ENCODE measurements around the gene ANGEL1. TPM values are rescaled to one million over a fixed set of nuclear protein-coding genes. Genes with fewer than 3 reads are reported as not detected.

The ANGEL1 gene
- total RNA-seq, 1 experiment from 2014 or later = 23.0 TPM

DNA sequence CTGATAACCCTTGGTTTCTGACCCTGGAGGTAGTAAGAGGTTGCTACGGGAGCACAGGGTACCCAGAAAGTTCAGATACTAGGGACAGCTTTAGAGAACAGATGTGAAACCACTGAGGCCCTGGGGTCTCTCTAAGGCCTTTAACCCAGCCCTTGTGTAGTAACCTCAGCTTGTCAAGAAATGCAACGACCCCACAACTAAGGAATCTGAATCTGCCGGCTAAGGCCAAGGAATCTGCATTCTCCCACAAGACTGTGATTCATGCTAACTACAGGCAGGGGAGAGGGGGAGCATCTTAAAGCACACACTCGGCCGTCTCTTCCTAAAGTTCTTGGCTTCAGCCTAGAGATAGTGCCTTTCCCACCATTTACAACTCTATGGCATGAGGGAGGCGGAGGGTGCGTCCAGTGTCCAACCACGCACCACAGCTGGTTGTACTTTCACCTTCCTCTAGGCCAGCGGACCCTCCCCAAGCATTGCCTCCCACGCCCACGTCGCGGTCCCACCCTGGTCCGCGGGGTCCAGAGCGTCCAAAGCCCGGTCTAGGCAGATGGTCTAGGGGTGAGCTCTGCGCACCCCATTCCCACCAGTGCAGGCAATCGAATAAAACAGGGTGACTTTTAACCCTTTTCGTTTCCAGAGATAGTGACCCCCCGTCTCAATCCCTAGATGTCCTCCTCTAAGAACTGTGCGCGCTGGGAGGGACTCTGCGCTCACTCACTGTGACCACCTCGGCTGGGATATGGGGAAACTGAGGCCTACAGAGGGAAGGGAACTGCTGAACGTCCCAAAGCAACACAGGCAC is 52.1 kb downstream of the ANGEL1 start:
- Histone ChIP-seq H3K9me3 (no peaks in the 10 kb centered on the region), H3K27me3 (replicated peaks; ENCODE audit: control insufficient read depth, insufficient read depth, low read length) (peaks cover 5% of the 10 kb centered on the region), H3K36me3 (ENCODE audit: control insufficient read depth, insufficient read depth, low read length) (no peaks in the 10 kb centered on the region), H3K4me3 (ENCODE audit: low read depth, low read length) (peak overlapping the region; percentile 54), H3K4me1 (peaks cover 10% of the 10 kb centered on the region; the same call in 1 of the 2 replicates)
- ChIA-PET POLR2A (interaction anchor here (0.5 kb wide), 1 partner anchor 51 kb away, joined by 3 read pairs; no protein-coding TSS in a partner anchor), CTCF (interaction anchor here (1.2 kb wide), 1 partner anchor 10 kb away, joined by 3 read pairs; no protein-coding TSS in a partner anchor)
- intact Hi-C loops (cut with micrococcal nuclease; ENCODE audit: unreplicated experiment) = no loop called here
- no peaks in the 10 kb centered on the region for H3K9me3 Mint-ChIP-seq (ENCODE audit: unreplicated experiment)
- H3K4me1 Mint-ChIP-seq (ENCODE audit: low read depth, unreplicated experiment) = no peaks in the 10 kb centered on the region
- no peak for TF ChIP-seq CTCF (IDR thresholded peaks at IDR 0.05; ENCODE audit: insufficient read depth in 1 of 2, low read depth in 1 of 2, low read length in 1 of 2, severe bottlenecking in 1 of 2, unreplicated experiment in 1 of 2)
- H3K27me3 Mint-ChIP-seq (ENCODE audit: insufficient read depth, unreplicated experiment) = peaks cover 38% of the 10 kb centered on the region
- H3K4me3 Mint-ChIP-seq (ENCODE audit: unreplicated experiment) = peak overlapping the region; percentile 69
- no peak overlapping the region for H3K27ac Mint-ChIP-seq (ENCODE audit: unreplicated experiment)
- no peaks in the 10 kb centered on the region for H3K36me3 Mint-ChIP-seq (ENCODE audit: insufficient read depth, unreplicated experiment)
- no TSS peak for BruUV-seq (replicated peaks)
- DNase-seq = no peak

- peaks cover 38% of the 10 kb centered on the region for H3K27me3 Mint-ChIP-seq (ENCODE audit: insufficient read depth, unreplicated experiment)
- Histone ChIP-seq H3K36me3 (ENCODE audit: control insufficient read depth, insufficient read depth, low read length) (no peaks in the 10 kb centered on the region), H3K4me3 (ENCODE audit: low read depth, low read length) (no peak overlapping the region), H3K4me1 (peaks cover 10% of the 10 kb centered on the region; the same call in 1 of the 2 replicates), H3K27me3 (replicated peaks; ENCODE audit: control insufficient read depth, insufficient read depth, low read length) (peaks cover 5% of the 10 kb centered on the region), H3K9me3 (no peaks in the 10 kb centered on the region)
- intact Hi-C loops (cut with micrococcal nuclease; ENCODE audit: unreplicated experiment) = no loop called here
- H3K9me3 Mint-ChIP-seq (ENCODE audit: unreplicated experiment) = no peaks in the 10 kb centered on the region
- no peaks in the 10 kb centered on the region for H3K4me1 Mint-ChIP-seq (ENCODE audit: low read depth, unreplicated experiment)
- TF ChIP-seq CTCF (IDR thresholded peaks at IDR 0.05; ENCODE audit: insufficient read depth in 1 of 2, low read depth in 1 of 2, low read length in 1 of 2, severe bottlenecking in 1 of 2, unreplicated experiment in 1 of 2) = no peak
- no TSS peak for BruUV-seq (replicated peaks)
- no peak for DNase-seq
- no peak overlapping the region for H3K4me3 Mint-ChIP-seq (ENCODE audit: unreplicated experiment)
- CTCF ChIA-PET = interaction anchor here (1.2 kb wide), 1 partner anchor 11 kb away, joined by 3 read pairs; no protein-coding TSS in a partner anchor
- H3K27ac Mint-ChIP-seq (ENCODE audit: unreplicated experiment) = no peak overlapping the region
- H3K36me3 Mint-ChIP-seq (ENCODE audit: insufficient read depth, unreplicated experiment) = no peaks in the 10 kb centered on the region
- POLR2A ChIA-PET = no interaction called here
Measured at GRCh38 chr14:76759589-76759988, 53.1 kb downstream of the ANGEL1 start.

- POLR2A ChIA-PET = no interaction called here
- H3K36me3 Mint-ChIP-seq (ENCODE audit: insufficient read depth, unreplicated experiment) = no peaks in the 10 kb centered on the region
- Histone ChIP-seq H3K9me3 (no peaks in the 10 kb centered on the region), H3K36me3 (ENCODE audit: control insufficient read depth, insufficient read depth, low read length) (no peaks in the 10 kb centered on the region), H3K4me3 (ENCODE audit: low read depth, low read length) (no peak overlapping the region), H3K27me3 (replicated peaks; ENCODE audit: control insufficient read depth, insufficient read depth, low read length) (0 out of 2 replicates have a peak, but pooled peaks cover 3% of the 10 kb centered on the region), H3K4me1 (0 out of 2 replicates have a peak, but pooled peaks cover 4% of the 10 kb centered on the region)
- no peaks in the 10 kb centered on the region for H3K4me1 Mint-ChIP-seq (ENCODE audit: low read depth, unreplicated experiment)
- H3K4me3 Mint-ChIP-seq (ENCODE audit: unreplicated experiment) = no peak overlapping the region
- BruUV-seq (replicated peaks) = no TSS peak
- CTCF ChIA-PET = no interaction called here
- H3K9me3 Mint-ChIP-seq (ENCODE audit: unreplicated experiment) = no peaks in the 10 kb centered on the region
- DNase-seq = no peak
- peaks cover 23% of the 10 kb centered on the region for H3K27me3 Mint-ChIP-seq (ENCODE audit: insufficient read depth, unreplicated experiment)
- no peak for TF ChIP-seq CTCF (IDR thresholded peaks at IDR 0.05; ENCODE audit: insufficient read depth in 1 of 2, low read depth in 1 of 2, low read length in 1 of 2, severe bottlenecking in 1 of 2, unreplicated experiment in 1 of 2)
- intact Hi-C loops (cut with micrococcal nuclease; ENCODE audit: unreplicated experiment) = no loop called here
- no peak overlapping the region for H3K27ac Mint-ChIP-seq (ENCODE audit: unreplicated experiment)
Measured at GRCh38 chr14:76756371-76756750, 56.3 kb downstream of the ANGEL1 start.

All from Caco-2 (cell line).